OCI-LY1 (cell line): ENCODE data around the gene MUC5AC.

ENCODE experiments used
- EZH2 ChIP-seq: fragments of 200-600 bp; sonication (generic), shearing (Covaris generic); IDR thresholded peaks from 2 replicates; pipeline ENCODE4 v1.8.0; 2017; ENCODE audit warnings: borderline replicate concordance, mixed run types, mild to moderate bottlenecking, antibody characterized with exemption, low read length, moderate library complexity, mixed read lengths
- TF ChIP-seq, protein P1 (sequence below): fragments of 200-600 bp; sonication (generic), shearing (Covaris generic); IDR thresholded peaks from 2 replicates; pipeline ENCODE4 v1.5.1; 2017; ENCODE audit warnings: mild to moderate bottlenecking, antibody characterized with exemption, low read length, moderate library complexity, mixed read lengths

- TF ChIP-seq, protein P1, sequence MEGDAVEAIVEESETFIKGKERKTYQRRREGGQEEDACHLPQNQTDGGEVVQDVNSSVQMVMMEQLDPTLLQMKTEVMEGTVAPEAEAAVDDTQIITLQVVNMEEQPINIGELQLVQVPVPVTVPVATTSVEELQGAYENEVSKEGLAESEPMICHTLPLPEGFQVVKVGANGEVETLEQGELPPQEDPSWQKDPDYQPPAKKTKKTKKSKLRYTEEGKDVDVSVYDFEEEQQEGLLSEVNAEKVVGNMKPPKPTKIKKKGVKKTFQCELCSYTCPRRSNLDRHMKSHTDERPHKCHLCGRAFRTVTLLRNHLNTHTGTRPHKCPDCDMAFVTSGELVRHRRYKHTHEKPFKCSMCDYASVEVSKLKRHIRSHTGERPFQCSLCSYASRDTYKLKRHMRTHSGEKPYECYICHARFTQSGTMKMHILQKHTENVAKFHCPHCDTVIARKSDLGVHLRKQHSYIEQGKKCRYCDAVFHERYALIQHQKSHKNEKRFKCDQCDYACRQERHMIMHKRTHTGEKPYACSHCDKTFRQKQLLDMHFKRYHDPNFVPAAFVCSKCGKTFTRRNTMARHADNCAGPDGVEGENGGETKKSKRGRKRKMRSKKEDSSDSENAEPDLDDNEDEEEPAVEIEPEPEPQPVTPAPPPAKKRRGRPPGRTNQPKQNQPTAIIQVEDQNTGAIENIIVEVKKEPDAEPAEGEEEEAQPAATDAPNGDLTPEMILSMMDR, result no peak
- no peak for TF ChIP-seq EZH2
Measured at GRCh38 chr11:1206391-1207271, 48.9 kb downstream of the MUC5AC start.
